ENCODE data around the gene FADS3. TPM values are rescaled to one million over a fixed set of nuclear protein-coding genes. Genes with fewer than 3 reads are reported as not detected.

Gene FADS3
- total RNA-seq, 1 donor from 2014 or later = 13.6 TPM

DNA sequence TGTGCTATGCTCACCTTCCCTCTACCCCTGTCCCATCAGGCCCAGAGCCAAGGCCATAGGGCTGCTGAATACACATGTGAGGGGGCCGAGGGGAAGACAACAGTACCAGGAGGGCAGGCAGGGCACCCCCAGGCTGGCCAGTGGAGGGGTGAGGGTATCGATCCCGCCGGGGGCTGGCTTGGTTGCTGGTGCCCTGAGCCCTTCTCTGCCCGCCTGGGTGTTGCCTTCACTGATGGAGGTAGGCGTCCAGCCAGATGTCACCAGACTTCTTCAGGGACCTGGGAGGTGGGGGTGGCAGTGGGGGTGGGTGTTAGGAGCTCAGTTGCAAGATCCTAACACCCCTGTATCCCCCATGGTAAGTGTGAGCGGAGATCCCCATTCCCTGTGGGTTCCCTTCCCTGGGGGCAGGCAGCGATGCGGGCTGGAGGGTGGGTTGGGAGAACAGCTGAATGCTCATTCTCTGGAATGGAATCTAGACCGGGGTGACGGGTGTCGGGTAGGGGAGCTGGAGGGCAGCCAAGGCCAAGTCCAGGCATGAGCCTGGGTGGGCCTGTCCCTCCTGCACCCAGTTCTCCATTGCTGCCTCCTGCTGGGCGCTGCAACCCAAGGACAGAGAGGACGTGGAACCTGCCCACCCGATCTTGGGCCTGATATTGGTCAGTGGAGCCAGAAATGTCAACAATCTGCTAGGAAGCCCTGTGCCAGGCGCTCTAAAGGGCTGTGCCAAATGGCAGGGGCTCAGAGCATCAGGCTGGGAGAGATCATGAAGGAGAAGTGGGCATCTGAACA lies 17.6 kb downstream of the FADS3 start:
- Mint-ChIP-seq H3K4me1 (peaks cover 22% of the 10 kb centered on the region), H3K36me3 (ENCODE audit: low read depth) (peaks cover 2% of the 10 kb centered on the region), H3K27me3 (ENCODE audit: low read depth) (peaks cover 24% of the 10 kb centered on the region), H3K9me3 (no peaks in the 10 kb centered on the region), H3K4me3 (peak overlapping the region; percentile 64), H3K27ac (ENCODE audit: unreplicated experiment) (peak overlapping the region; percentile 50)
- TF ChIP-seq, protein P1, sequence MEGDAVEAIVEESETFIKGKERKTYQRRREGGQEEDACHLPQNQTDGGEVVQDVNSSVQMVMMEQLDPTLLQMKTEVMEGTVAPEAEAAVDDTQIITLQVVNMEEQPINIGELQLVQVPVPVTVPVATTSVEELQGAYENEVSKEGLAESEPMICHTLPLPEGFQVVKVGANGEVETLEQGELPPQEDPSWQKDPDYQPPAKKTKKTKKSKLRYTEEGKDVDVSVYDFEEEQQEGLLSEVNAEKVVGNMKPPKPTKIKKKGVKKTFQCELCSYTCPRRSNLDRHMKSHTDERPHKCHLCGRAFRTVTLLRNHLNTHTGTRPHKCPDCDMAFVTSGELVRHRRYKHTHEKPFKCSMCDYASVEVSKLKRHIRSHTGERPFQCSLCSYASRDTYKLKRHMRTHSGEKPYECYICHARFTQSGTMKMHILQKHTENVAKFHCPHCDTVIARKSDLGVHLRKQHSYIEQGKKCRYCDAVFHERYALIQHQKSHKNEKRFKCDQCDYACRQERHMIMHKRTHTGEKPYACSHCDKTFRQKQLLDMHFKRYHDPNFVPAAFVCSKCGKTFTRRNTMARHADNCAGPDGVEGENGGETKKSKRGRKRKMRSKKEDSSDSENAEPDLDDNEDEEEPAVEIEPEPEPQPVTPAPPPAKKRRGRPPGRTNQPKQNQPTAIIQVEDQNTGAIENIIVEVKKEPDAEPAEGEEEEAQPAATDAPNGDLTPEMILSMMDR (conservative IDR thresholded peaks at IDR 0.05) = no peak
- DNase-seq (ENCODE audit: low read depth, low spot score) = no peak

DNA sequence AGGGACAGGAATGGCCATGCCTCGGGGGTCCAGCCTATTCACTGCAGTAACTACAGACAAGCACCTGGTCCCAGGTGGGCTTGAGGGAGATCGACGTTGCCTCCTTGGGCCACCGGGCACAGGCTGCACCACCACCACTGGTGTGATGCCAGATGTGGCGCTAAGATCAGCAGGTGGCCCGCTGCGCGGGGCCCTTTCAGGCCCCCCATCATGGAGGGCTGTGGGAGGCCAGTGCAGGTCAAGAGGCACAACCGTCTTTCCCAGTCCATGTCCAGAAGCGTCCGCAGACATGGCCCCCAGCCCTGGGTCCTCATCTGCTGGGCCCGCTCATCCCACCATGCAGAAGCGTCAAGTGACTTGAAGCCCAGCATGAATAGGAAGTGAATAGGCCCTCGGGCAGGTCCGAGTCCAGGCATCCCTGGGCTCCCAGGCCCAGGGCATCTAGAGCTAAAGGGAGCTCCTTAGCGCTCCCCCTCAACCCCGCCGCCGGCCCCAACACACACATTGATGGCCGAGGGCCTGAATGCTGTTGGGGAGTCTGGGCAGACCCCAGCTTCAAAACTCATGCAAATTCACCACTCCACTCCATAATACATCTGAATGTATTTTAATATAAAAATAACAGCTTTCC lies 18.3 kb downstream of the FADS3 start:
- H3K9me3 Mint-ChIP-seq = no peaks in the 10 kb centered on the region
- peaks cover 22% of the 10 kb centered on the region for H3K4me1 Mint-ChIP-seq
- H3K36me3 Mint-ChIP-seq (ENCODE audit: low read depth) = peaks cover 2% of the 10 kb centered on the region
- H3K27me3 Mint-ChIP-seq (ENCODE audit: low read depth) = peaks cover 27% of the 10 kb centered on the region
- TF ChIP-seq, protein P1 (conservative IDR thresholded peaks at IDR 0.05) = no peak
- H3K27ac Mint-ChIP-seq (ENCODE audit: unreplicated experiment) = no peak overlapping the region
- no peak for DNase-seq (ENCODE audit: low read depth, low spot score)
- peak overlapping the region; percentile 64 for H3K4me3 Mint-ChIP-seq

DNA sequence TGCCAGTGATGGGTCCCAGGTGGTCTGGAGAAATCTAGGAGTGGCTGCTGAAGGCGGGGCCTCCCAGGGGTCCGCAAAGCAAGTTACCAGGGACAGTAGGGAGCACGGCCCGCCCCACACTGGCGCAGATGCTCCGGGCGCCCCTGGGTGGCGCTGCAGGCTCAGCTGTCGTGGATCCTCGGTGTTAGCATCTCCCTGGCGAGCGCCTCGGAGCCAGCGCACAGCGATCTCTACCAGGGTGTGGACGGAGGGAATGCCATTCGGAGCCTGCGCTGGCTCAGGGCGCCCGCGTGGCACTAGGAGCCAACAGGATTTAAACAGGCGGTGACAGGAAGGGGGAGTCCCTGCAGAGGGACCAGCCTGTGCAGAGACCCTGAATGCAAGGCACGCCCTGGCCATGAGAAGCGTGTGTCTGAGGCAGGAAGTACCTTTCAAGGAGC lies 20.2 kb downstream of the FADS3 start:
- Mint-ChIP-seq H3K4me1 (peaks cover 22% of the 10 kb centered on the region), H3K27ac (ENCODE audit: unreplicated experiment) (peak overlapping the region; percentile 84), H3K4me3 (peak overlapping the region; percentile 87), H3K9me3 (no peaks in the 10 kb centered on the region), H3K27me3 (ENCODE audit: low read depth) (peaks cover 29% of the 10 kb centered on the region), H3K36me3 (ENCODE audit: low read depth) (peaks cover 2% of the 10 kb centered on the region)
- TF ChIP-seq, protein P1 (conservative IDR thresholded peaks at IDR 0.05) = peak; percentile 95
- peak; percentile 88 for DNase-seq (ENCODE audit: low read depth, low spot score)

DNA sequence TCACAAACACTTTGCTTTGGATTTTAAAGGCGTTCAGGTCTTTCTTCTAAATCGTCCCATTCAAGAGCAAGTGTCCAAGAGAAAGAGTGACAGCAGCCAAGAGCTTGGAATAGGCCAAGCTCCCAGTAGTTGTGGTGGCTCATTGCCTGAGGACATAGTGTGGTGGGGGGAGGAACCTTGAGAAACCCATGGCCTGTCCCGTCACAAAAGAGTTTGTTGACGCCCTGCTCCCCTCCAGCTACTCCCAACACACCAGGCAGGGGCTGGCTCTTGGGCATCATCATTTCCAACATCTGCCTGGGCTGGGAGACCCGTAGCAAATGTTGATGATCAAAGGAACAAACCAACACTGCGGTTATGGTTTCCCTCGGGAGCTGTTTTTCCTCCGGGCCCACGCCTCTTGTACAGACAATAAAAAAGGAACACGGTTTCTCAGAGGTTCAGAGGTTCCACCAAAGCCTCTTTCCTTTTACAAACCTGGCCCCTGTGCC lies 20.8 kb downstream of the FADS3 start:
- DNase-seq (ENCODE audit: low read depth, low spot score) = no peak
- H3K27ac Mint-ChIP-seq (ENCODE audit: unreplicated experiment) = peak overlapping the region; percentile 84
- H3K4me1 Mint-ChIP-seq = peaks cover 27% of the 10 kb centered on the region
- H3K27me3 Mint-ChIP-seq (ENCODE audit: low read depth) = peaks cover 33% of the 10 kb centered on the region
- H3K4me3 Mint-ChIP-seq = peak overlapping the region; percentile 87
- TF ChIP-seq, protein P1 (conservative IDR thresholded peaks at IDR 0.05) = no peak
- peaks cover 7% of the 10 kb centered on the region for H3K36me3 Mint-ChIP-seq (ENCODE audit: low read depth)
- no peaks in the 10 kb centered on the region for H3K9me3 Mint-ChIP-seq

DNA sequence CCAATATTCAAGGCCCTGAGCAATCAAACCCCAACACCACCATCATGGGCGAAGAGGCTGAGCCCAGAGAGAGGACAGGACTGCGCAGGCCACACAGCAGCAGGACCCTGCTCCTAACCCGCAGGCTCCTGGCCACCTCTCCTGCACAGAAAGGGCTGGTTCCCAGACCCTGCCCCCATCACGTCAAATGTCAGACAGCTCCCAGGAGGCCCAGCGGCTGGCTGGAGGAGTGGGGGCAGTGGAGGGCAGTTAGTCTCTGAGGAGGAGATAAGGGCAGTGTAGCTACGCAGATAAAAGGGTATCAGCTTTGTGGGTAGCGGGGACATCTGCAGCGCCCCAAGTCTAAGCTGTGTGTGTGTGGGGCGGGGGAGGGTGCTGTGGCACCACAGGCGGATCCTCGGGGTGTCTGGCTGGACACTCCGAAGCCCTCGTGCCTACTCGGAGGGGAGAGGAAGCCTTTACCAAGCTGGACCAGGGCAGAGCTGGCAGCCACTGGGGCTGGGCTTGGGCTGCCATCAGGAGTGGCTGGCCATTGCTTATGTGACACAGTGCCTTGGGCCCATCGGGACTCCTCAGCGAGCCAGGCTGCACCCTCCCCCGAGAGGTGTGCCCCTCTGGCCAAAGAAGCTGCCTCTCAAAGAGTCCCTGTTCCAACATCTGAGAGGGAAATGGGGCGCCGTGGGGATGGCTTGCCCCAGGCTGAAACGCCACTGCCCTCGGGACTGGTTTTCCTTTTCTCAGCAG lies 21.5 kb downstream of the FADS3 start:
- TF ChIP-seq, protein P1 (conservative IDR thresholded peaks at IDR 0.05) = no peak
- Mint-ChIP-seq H3K27me3 (ENCODE audit: low read depth) (peaks cover 33% of the 10 kb centered on the region), H3K36me3 (ENCODE audit: low read depth) (peaks cover 10% of the 10 kb centered on the region), H3K4me3 (peak overlapping the region; percentile 87), H3K27ac (ENCODE audit: unreplicated experiment) (peak overlapping the region; percentile 93), H3K4me1 (peaks cover 27% of the 10 kb centered on the region), H3K9me3 (no peaks in the 10 kb centered on the region)
- peak; percentile 38 for DNase-seq (ENCODE audit: low read depth, low spot score)
